ENCODE measurements around the gene INSL3. TPM values are rescaled to one million over a fixed set of nuclear protein-coding genes. Genes with fewer than 3 reads are reported as not detected.

Gene INSL3
- total RNA-seq, 1 donor from 2014 or later, result not detected

DNA sequence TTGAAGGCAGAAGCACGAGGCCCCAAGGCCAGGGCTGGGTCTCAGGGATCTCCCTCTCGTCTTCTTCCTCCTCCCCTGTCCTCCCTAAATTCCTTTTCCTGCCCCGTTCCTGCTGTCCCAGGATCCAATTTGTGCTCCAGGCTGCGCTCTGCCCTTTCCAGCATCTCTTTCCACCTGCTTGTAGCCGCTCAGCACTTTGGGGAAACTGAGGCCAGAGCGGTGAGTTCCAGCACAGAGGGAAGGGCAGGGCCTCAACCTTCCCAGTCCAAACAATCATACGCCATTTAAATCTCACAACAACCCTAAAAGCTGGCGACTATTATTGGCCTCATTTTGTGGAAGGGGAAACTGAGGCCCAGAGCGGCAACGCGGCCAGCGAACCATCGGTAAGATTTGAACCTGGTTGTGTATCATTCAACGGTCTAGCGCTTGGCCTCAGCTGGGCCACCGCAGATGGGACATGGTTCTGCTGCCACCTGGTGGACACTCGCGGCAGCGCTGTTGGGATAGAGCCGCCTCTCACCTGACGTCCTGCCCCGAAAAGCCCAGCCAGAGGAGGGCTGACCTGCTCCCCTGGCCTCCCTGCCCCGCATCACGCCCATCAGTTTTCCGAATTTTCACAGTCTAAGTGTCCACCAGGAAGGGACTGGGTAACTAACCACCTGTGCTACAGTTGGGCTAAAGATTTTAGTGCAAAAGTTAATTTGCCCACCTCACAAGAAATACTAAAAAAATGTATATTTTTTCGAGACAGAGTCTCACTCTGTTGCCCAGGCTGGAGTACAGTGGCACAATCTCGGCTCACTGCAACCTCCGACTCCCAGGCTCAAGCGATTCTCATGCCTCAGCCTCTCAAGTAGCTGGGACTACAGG is 34.2 kb upstream of the INSL3 start:
- peaks cover 8% of the 10 kb centered on the region for H3K27me3 ChIP-seq
- H3K9ac ChIP-seq, result no peak overlapping the region
- no peak overlapping the region for H2AFZ ChIP-seq (replicated peaks)
- H3K27ac ChIP-seq, result no peak overlapping the region
- Mint-ChIP-seq H3K27me3 (ENCODE audit: insufficient read depth, low read depth) (peaks cover 20% of the 10 kb centered on the region), H3K36me3 (peaks cover 5% of the 10 kb centered on the region), H3K4me1 (peaks cover 22% of the 10 kb centered on the region), H3K27ac (no peak overlapping the region), H3K9me3 (peaks cover 4% of the 10 kb centered on the region), H3K4me3 (no peak overlapping the region)
- peaks cover 8% of the 10 kb centered on the region for H3K79me2 ChIP-seq (ENCODE audit: low read depth)
- peaks cover 1% of the 10 kb centered on the region for H3F3A ChIP-seq (ENCODE audit: low read depth)
- H3K4me2 ChIP-seq, result no peak overlapping the region
- H3K4me3 ChIP-seq, result no peak overlapping the region
- no peaks in the 10 kb centered on the region for H3K9me3 ChIP-seq (ENCODE audit: low read depth)
- H4K20me1 ChIP-seq (ENCODE audit: low read depth), result peaks cover 7% of the 10 kb centered on the region
- peak; percentile 89 for DNase-seq (ENCODE audit: low spot score)
- TF ChIP-seq, protein P1, sequence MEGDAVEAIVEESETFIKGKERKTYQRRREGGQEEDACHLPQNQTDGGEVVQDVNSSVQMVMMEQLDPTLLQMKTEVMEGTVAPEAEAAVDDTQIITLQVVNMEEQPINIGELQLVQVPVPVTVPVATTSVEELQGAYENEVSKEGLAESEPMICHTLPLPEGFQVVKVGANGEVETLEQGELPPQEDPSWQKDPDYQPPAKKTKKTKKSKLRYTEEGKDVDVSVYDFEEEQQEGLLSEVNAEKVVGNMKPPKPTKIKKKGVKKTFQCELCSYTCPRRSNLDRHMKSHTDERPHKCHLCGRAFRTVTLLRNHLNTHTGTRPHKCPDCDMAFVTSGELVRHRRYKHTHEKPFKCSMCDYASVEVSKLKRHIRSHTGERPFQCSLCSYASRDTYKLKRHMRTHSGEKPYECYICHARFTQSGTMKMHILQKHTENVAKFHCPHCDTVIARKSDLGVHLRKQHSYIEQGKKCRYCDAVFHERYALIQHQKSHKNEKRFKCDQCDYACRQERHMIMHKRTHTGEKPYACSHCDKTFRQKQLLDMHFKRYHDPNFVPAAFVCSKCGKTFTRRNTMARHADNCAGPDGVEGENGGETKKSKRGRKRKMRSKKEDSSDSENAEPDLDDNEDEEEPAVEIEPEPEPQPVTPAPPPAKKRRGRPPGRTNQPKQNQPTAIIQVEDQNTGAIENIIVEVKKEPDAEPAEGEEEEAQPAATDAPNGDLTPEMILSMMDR (IDR thresholded peaks at IDR 0.05), result peak; percentile 97
- no peak for TF ChIP-seq EZH2 (IDR thresholded peaks at IDR 0.05)
- no peaks in the 10 kb centered on the region for H3K4me1 ChIP-seq
- H3K36me3 ChIP-seq, result no peaks in the 10 kb centered on the region

DNA sequence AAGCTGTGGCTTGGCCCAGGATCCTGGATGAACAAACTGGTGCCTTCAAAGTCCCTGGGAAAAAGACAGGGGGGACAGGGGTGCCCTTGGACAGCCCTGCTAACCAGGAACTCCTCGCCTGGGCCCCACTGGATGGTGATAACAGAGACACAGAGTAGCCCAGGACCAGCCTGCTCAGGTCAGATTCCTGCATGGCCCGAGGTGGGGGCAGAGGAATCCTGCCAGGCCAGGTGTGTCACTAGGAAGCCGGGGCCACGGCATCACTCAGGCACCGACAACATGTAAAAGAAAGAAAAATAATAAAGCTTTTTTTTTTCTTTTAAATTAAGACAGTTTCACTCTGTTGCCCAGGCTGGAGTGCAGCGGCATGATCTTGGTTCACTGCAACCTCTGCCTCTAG is 32.7 kb upstream of the INSL3 start:
- no peaks in the 10 kb centered on the region for H3K36me3 ChIP-seq
- H3K9me3 Mint-ChIP-seq, result peaks cover 4% of the 10 kb centered on the region
- DNase-seq (ENCODE audit: low spot score), result no peak

DNA sequence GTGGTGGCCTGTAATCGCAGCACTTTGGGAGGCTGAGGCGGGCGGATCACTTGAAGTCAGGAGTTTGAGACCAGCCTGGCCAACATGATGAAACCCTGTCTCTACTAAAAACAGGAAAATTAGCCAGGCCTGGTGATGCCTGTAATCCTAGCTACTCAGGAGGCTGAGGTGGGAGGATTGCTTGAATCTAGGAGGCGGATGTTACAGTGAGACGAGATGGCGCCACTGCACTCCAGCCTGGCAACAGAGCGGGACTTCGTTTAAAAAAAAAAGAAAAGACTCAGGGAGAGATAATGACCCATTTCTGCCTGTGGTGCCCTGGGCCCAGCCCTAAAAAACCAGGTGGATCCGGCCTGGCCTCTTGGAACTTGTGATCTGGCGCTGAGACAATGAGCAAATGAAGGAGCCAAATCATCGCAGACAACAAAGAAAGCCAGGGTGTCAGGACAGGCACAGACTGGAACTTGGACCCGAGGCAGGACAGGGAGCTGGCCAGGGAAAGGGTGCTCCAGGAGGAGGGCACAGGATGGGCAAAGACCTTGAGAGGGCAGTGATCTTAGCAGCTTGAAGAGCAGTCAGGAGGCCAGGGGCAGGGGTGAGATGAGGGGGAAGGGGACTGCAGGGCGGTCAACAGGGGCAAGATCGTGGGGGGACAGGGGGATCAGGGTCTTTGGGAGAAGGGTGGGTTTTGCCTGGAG is 27.4 kb upstream of the INSL3 start:
- DNase-seq (ENCODE audit: low spot score), result peak; percentile 5
- H3K27me3 Mint-ChIP-seq (ENCODE audit: insufficient read depth, low read depth), result peaks cover 8% of the 10 kb centered on the region
- no peak overlapping the region for H3K9ac ChIP-seq
- no peak overlapping the region for H3K4me3 Mint-ChIP-seq
- H3F3A ChIP-seq (ENCODE audit: low read depth), result peaks cover 14% of the 10 kb centered on the region
- H3K4me1 Mint-ChIP-seq, result peaks cover 14% of the 10 kb centered on the region
- H3K4me1 ChIP-seq, result no peaks in the 10 kb centered on the region
- peaks cover 13% of the 10 kb centered on the region for H3K27me3 ChIP-seq
- no peak overlapping the region for H3K4me2 ChIP-seq
- H3K79me2 ChIP-seq (ENCODE audit: low read depth), result no peaks in the 10 kb centered on the region
- no peak overlapping the region for H3K27ac ChIP-seq
- H3K4me3 ChIP-seq, result no peak overlapping the region
- peaks cover 4% of the 10 kb centered on the region for H3K9me3 Mint-ChIP-seq
- H3K36me3 Mint-ChIP-seq, result no peaks in the 10 kb centered on the region
- peak overlapping the region; percentile 59 for H3K27ac Mint-ChIP-seq
- H3K9me3 ChIP-seq (ENCODE audit: low read depth), result no peaks in the 10 kb centered on the region
- no peaks in the 10 kb centered on the region for H4K20me1 ChIP-seq (ENCODE audit: low read depth)
- no peak overlapping the region for H2AFZ ChIP-seq (replicated peaks)
- H3K36me3 ChIP-seq, result no peaks in the 10 kb centered on the region
- TF ChIP-seq EZH2 (IDR thresholded peaks at IDR 0.05) (no peak), EZH2phosphoT487 (IDR thresholded peaks at IDR 0.05) (no peak)
- TF ChIP-seq, protein P1 (IDR thresholded peaks at IDR 0.05), result no peak

More for the DNA sequence above, 32.7 kb upstream of the INSL3 start:
- Histone ChIP-seq H4K20me1 (ENCODE audit: low read depth) (no peaks in the 10 kb centered on the region), H3K4me3 (no peak overlapping the region), H2AFZ (replicated peaks) (no peak overlapping the region), H3K4me2 (no peak overlapping the region), H3K9me3 (ENCODE audit: low read depth) (no peaks in the 10 kb centered on the region), H3K4me1 (no peaks in the 10 kb centered on the region), H3K27ac (no peak overlapping the region), H3K27me3 (peaks cover 8% of the 10 kb centered on the region), H3K79me2 (ENCODE audit: low read depth) (no peaks in the 10 kb centered on the region), H3K9ac (no peak overlapping the region), H3F3A (ENCODE audit: low read depth) (peaks cover 3% of the 10 kb centered on the region)
- Mint-ChIP-seq H3K36me3 (no peaks in the 10 kb centered on the region), H3K27me3 (ENCODE audit: insufficient read depth, low read depth) (peaks cover 15% of the 10 kb centered on the region), H3K27ac (no peak overlapping the region), H3K4me1 (peaks cover 13% of the 10 kb centered on the region), H3K4me3 (no peak overlapping the region)
- TF ChIP-seq, protein P1 (IDR thresholded peaks at IDR 0.05), result no peak
- TF ChIP-seq EZH2phosphoT487 (IDR thresholded peaks at IDR 0.05), result no peak
- no peak for TF ChIP-seq EZH2 (IDR thresholded peaks at IDR 0.05)

Measured in neural progenitor cell (in vitro differentiated cells).